ENCODE measurements around the gene MAGEF1. TPM values are rescaled to one million over a fixed set of nuclear protein-coding genes. Genes with fewer than 3 reads are reported as not detected.

MAGEF1 gene
- total and polyA plus RNA-seq, 9 of the 15 experiments (the other 6 are each of a cell fraction or from before 2014, with no cell fraction given): 1.5 to 39.1 (median 19.8) TPM

GRCh38 chr3:184665101-184665500 is 46.8 kb downstream of the MAGEF1 start (continued):
- TF ChIP-seq BCLAF1 (IDR thresholded peaks at IDR 0.05; ENCODE audit: borderline replicate concordance in 1 of 2, control insufficient read depth in 1 of 2, low read depth in 2 of 2, low read length in 1 of 2): no peak
- no peak for TF ChIP-seq ZNF184 (CRISPR knock-in tag; IDR thresholded peaks at IDR 0.05)
- no peak for TF ChIP-seq IRF9 (tag; IDR thresholded peaks at IDR 0.05)

GRCh38 chr3:184663756-184664155 is 48.1 kb downstream of the MAGEF1 start:
- H3K27me3 ChIP-seq (ENCODE audit: control insufficient read depth in 2 of 2, insufficient read depth in 2 of 2, low read length in 2 of 2): peaks cover 50 to 74% of the 10 kb centered on the region in 2 experiments
- no peak overlapping the region for H3K4me3 ChIP-seq
- ATAC-seq: no peak
- CTCF ChIA-PET (ENCODE audit: low intra/inter-chr PET ratio): no interaction called here
- no TSS peak for BruUV-seq (replicated peaks)
- no peaks in the 10 kb centered on the region for H3K9me1 ChIP-seq (ENCODE audit: control insufficient read depth, insufficient read depth, low read length)
- no peaks in the 10 kb centered on the region for H3K36me3 ChIP-seq (ENCODE audit: control insufficient read depth, insufficient read depth, low read length)
- peaks cover 0 to 5% of the 10 kb centered on the region in 2 experiments; a peak in 3 of 5 replicates for H3K4me1 ChIP-seq (replicated peaks in 1 of 2; ENCODE audit: control insufficient read depth in 2 of 2, insufficient read depth in 2 of 2, low read length in 2 of 2)
- H3K4me2 ChIP-seq (ENCODE audit: insufficient read depth, low read length): no peak overlapping the region
- no peaks in the 10 kb centered on the region; the same call in 1 of the 2 replicates for H4K20me1 ChIP-seq (replicated peaks; ENCODE audit: control insufficient read depth, insufficient read depth, low read length)
- POLR2A ChIA-PET: interaction anchor here (1.0 kb wide), 1 partner anchor 16 kb away, joined by 4 read pairs; no protein-coding TSS in a partner anchor
- H3K27ac ChIP-seq (ENCODE audit: extremely low read depth, low read depth, low read length): no peak overlapping the region
- no peaks in the 10 kb centered on the region for H3K9me3 ChIP-seq (replicated peaks; ENCODE audit: control insufficient read depth, insufficient read depth, low read depth, low read length)
- no peak overlapping the region; a peak in 1 of 4 replicates for H3K9ac ChIP-seq (ENCODE audit: insufficient read depth in 1 of 2, low read depth in 2 of 2, low read length in 2 of 2)
- no peak for DNase-seq (ENCODE audit: extremely low read depth in 1 of 4, low spot score in 3 of 4)
- intact Hi-C loops (cut with micrococcal nuclease): no loop called here
- in situ Hi-C loops (cut with MboI): loop anchor here (25.0 kb wide), 1 partner anchor 1399 kb away; no protein-coding TSS in a partner anchor
- no peaks in the 10 kb centered on the region for H3K79me2 ChIP-seq (ENCODE audit: control insufficient read depth, insufficient read depth, low read length)
- no peak for FAIRE-seq
- H2AFZ ChIP-seq (ENCODE audit: low read depth, low read length): no peak overlapping the region
- 0% methylated on average over 12 of the region's 12 CpGs for WGBS (ENCODE audit: insufficient coverage, low coverage, missing lambda C conversion rate)
- TF ChIP-seq TAF7 (tag; IDR thresholded peaks at IDR 0.05) (no peak), DEAF1 (CRISPR knock-in tag; IDR thresholded peaks at IDR 0.05) (no peak), GTF3C2 (IDR thresholded peaks at IDR 0.05; ENCODE audit: borderline replicate concordance, extremely low read depth, insufficient read length) (no peak), SIRT6 (IDR thresholded peaks at IDR 0.05; ENCODE audit: low read depth, low read length) (no peak), ZFPM2 (CRISPR knock-in tag; IDR thresholded peaks at IDR 0.05) (no peak), ZNF431 (CRISPR knock-in tag; IDR thresholded peaks at IDR 0.05) (no peak), HNRNPLL (IDR thresholded peaks at IDR 0.05; ENCODE audit: low read depth, low read length, poor library complexity, severe bottlenecking) (no peak), ZNF239 (CRISPR knock-in tag; IDR thresholded peaks at IDR 0.05) (no peak)
